NB4 (cell line): ENCODE data around the gene AP2M1.

Source experiments
- DNase-seq: peaks from one replicate; pipeline ENCODE4 v3.0.0; 2010; ENCODE audit warnings: low read depth
- H3K4me3 ChIP-seq: one replicate; pipeline ENCODE4 v1.5.1; 2011; ENCODE audit warnings: mild to moderate bottlenecking, low read depth, low read length, moderate library complexity
- CTCF ChIP-seq: IDR thresholded peaks from one replicate; pipeline ENCODE4 v1.5.1; 2012; ENCODE audit warnings: low read depth, low read length
- MYC ChIP-seq: IDR thresholded peaks from 2 replicates; pipeline ENCODE4 v1.6.1; 2011; ENCODE audit warnings: low read depth, low read length
- POLR2A ChIP-seq: IDR thresholded peaks from 2 replicates; pipeline ENCODE4 v1.6.1; 2011; ENCODE audit warnings: mild to moderate bottlenecking; ENCODE audit not compliant: insufficient read length; ENCODE audit errors: extremely low read depth
- TF ChIP-seq, protein P1 (sequence below): IDR thresholded peaks from 2 replicates; pipeline ENCODE4 v1.6.1; 2011; ENCODE audit warnings: low read depth, low read length

Gene AP2M1

GRCh38 chr3:184196536-184196935 lies 21.9 kb downstream of the AP2M1 start:
- no peak overlapping the region for H3K4me3 ChIP-seq
- no peak for DNase-seq
- TF ChIP-seq CTCF (no peak), POLR2A (no peak), MYC (no peak)
- TF ChIP-seq, protein P1, sequence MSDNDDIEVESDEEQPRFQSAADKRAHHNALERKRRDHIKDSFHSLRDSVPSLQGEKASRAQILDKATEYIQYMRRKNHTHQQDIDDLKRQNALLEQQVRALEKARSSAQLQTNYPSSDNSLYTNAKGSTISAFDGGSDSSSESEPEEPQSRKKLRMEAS, result no peak

DNA sequence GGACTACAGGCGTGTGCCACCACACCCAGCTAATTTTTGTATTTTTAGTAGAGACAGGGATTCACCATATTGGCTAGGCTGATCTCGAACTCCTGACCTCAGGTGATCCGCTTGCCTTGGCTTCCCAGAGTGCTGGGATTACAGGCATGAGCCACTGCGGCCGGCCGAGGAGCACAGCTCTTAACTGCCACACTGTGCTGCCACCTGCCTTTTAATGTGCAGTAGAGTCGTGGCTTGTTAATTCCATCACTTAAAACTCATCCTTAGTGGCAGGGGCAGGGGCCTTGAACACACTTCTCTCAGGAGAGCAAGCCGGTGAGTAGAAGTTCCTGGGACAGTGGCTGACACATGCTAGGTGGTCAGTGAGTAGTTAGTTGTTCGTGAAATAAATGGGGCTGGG lies 23.9 kb downstream of the AP2M1 start:
- TF ChIP-seq MYC (no peak), POLR2A (no peak), CTCF (no peak)
- TF ChIP-seq, protein P1, result no peak
- no peak overlapping the region for H3K4me3 ChIP-seq
- DNase-seq, result no peak

DNA sequence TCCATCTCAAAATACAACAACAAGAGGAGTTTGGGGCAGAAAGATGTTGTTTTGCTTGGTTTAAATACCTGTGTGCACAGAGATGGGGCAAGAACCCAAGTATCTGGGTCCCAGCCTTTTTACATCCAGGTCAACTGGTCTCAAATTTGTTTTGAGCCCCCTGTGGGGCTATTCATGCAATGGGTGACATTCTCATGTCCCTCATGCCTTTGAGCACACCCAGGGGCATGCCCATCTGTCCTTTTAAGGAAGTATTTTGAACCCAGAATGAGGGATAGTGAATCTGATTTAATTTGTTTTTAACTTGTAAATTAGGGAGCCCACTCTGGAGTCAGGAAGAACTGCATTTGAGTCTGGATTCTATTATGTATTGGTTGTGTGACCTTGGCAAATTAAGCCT lies 26.2 kb downstream of the AP2M1 start:
- DNase-seq, result no peak
- TF ChIP-seq CTCF, result no peak
- TF ChIP-seq, protein P1, result no peak
- no peak for TF ChIP-seq MYC
- no peak for TF ChIP-seq POLR2A
- no peak overlapping the region for H3K4me3 ChIP-seq

- TF ChIP-seq MYC, result no peak
- TF ChIP-seq, protein P1, result no peak
- no peak for TF ChIP-seq POLR2A
- TF ChIP-seq CTCF, result no peak
- no peak for DNase-seq
- no peak overlapping the region for H3K4me3 ChIP-seq
Observed at GRCh38 chr3:184203526-184203925, 28.9 kb downstream of the AP2M1 start.

GRCh38 chr3:184209146-184209923 lies 34.7 kb downstream of the AP2M1 start:
- no peak for DNase-seq
- TF ChIP-seq, protein P1, result no peak
- H3K4me3 ChIP-seq, result no peak overlapping the region

GRCh38 chr3:184211297-184211696 lies 36.6 kb downstream of the AP2M1 start:
- DNase-seq, result no peak
- no peak overlapping the region for H3K4me3 ChIP-seq
- TF ChIP-seq MYC (no peak), CTCF (no peak), POLR2A (no peak)
- TF ChIP-seq, protein P1, result no peak
